DMS 273 (cell line): ENCODE results near the gene TMED6.
"Not testable (repeated sequence)": the region's sequence is repeated elsewhere in the genome, so short reads cannot be mapped to it uniquely, and the experiment has no call there.

Experiments
- DNase-seq: peaks from one replicate; lab custom pipeline; 2025; ENCODE audit not compliant: unreplicated experiment; lab: John Stamatoyannopoulos, UW

TMED6 gene

GRCh38 chr16:69363281-69363717 is 11.7 kb upstream of the TMED6 start:
- no peak for DNase-seq

- DNase-seq, result not testable (repeated sequence)
Observed at GRCh38 chr16:69360070-69360469, 8.5 kb upstream of the TMED6 start.

- DNase-seq, result no peak
Observed at GRCh38 chr16:69350536-69351133, 951 bp downstream of the TMED6 start.

DNA sequence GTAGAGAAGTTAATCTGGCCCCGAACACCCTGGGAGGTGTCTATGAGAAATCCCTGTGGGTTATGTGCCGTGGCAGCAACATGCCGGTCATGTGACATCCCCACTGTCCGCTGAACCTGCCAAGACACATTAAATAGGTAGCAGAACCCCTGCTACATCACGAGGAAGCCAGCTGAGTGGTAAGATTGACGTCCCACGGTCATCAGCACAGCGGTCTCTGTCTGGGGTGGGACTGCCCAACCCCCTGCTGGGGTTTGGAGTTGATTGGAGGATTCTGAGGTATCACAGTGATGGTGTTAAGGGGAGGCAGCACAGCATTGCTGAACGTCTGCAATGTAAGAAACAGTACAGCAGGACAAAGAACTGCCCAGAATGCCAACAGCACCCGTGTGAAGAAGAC is 2.0 kb downstream of the TMED6 start:
- DNase-seq, result no peak

DNA sequence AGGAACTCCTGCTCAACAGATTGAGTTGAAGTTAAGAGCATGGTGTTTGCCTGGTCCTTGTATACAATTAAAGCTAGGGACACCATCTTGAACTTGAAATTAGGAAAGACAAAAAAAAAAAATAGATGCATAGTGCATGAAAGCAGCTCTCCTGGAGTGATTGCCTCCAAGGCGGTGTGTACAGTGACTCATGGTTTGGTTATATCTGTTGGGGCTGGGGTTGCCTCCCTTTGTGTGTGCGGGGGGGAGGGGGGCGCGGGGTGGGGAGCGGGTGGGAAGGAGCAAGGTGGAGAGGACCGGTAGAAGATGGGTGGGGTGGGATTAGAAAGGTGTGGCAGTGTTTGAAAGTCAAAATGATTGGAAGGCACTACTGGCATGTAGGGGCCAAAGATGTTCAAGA is 3.4 kb downstream of the TMED6 start:
- no peak for DNase-seq

- no peak for DNase-seq
Observed at GRCh38 chr16:69346683-69347082, 4.9 kb downstream of the TMED6 start.

- no peak for DNase-seq
Observed at GRCh38 chr16:69345923-69346322, 5.7 kb downstream of the TMED6 start.

GRCh38 chr16:69344171-69344570 is 7.4 kb downstream of the TMED6 start:
- DNase-seq, result no peak

GRCh38 chr16:69340095-69340644 is 11.4 kb downstream of the TMED6 start:
- peak; percentile 54 for DNase-seq

GRCh38 chr16:69339289-69340094 is 12.1 kb downstream of the TMED6 start, which contains the start of the genes COG8 and NIP7:
Gene COG8 (minus strand): TSS chr16:69339564. CDS start chr16:69339552, 12 bp downstream.
Gene NIP7 (plus strand): TSS chr16:69339772. CDS start chr16:69339830, 58 bp downstream.
- peak; percentile 99 for DNase-seq

GRCh38 chr16:69338557-69339288 is 12.9 kb downstream of the TMED6 start:
- no peak for DNase-seq

- DNase-seq, result no peak
Observed at GRCh38 chr16:69334696-69335095, 16.9 kb downstream of the TMED6 start.

DNA sequence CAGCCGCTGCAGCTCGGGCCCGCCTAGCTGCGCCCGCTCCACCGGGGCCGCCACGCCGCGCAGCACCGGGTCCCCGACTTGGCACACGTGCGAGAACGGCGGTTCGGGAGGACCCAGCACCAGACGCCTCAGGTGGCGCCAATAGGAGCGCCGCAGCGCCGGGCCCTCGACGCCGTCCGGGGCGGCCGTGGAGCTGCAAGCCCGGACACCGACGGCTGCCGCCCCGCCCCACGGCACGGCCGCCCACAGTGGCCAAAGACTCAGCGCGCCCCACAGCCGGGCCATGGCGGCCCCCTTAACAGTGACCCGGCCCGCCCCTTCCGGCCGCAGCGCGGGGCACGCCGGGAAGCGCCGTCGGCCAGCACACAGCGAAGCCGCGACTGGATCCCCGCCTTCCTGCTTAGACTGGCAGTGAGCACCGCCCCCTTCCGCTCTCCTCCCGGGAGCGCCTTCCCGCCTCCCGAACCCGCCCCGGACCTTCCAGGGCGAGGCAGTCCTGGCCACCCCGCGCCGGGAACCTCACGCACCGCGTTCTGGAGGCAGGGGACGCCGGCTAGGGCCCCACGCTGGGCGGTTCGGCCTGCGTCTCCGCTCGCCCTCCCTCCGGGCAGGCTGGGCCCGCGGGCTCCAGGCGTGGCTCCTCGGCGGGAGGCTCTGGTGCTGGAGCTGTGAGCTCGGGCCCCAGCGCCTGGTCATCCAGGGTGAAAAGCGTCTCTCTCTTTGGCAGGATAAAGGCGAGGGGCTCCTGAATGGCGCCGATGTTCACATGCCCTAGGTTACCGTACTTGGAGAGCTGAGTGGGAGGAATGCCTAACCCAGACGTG is 21.1 kb downstream of the TMED6 start, which contains the start of gene PDF:
Gene PDF, minus strand, starts transcription at position 303 of the 824 bp plus-strand sequence. Its CDS starts 18 bp downstream, at position 285.
- DNase-seq, result peak; percentile 98

- peak; percentile 76 for DNase-seq
Observed at GRCh38 chr16:69329369-69330285, 22.0 kb downstream of the TMED6 start.

- peak; percentile 77 for DNase-seq
Observed at GRCh38 chr16:69328854-69329316, 22.7 kb downstream of the TMED6 start.

DNA sequence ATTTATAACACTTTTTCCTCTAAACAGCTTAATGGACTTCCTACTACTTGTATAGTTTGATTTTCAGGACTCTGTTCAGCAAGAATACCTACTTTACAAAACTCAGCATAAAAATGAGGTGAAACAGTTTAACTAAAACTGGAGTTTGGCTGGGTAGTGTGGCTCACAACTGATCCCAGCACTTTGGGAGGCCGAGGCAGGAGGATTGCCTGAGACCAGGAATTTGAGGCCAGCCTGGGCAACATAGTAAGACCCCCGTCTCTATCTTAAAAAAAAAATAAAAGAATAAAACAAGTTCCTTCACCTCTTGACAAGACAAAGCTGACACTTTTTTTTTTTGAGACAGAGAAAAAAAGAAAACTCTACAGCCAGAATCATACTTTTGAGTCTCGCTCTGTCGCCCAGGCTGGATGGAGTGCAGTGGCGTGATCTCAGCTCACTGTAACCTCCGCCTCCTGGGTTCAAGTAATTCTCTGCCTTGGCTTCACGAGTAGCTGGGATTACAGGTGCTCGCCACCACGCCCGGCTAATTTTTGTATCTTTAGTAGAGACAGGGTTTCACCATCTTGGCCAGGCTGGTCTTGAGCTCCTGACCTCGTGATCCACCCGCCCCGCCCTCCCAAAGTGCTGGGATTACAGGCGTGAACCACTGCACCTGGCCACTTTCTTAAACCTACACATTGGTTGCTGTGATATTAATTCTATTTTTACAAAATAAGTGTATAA is 23.8 kb downstream of the TMED6 start:
- DNase-seq, result no peak

- no peak for DNase-seq
Observed at GRCh38 chr16:69326172-69326873, 25.3 kb downstream of the TMED6 start.

- DNase-seq, result no peak
Observed at GRCh38 chr16:69325784-69326171, 25.8 kb downstream of the TMED6 start.
